AG10803 (cell line): ENCODE measurements around the gene IL17REL.

Experiments
- DNase-seq: peaks from one replicate; pipeline ENCODE4 v3.0.0; 2010; ENCODE audit warnings: low read depth
- H3K4me3 ChIP-seq: 2 replicates; pipeline ENCODE4 v1.5.1; 2011; ENCODE audit warnings: mild to moderate bottlenecking, low read length, control low read depth
- TF ChIP-seq, protein P1 (sequence below): conservative IDR thresholded peaks from 2 replicates; pipeline ENCODE4 v1.5.1; 2011; ENCODE audit warnings: mild to moderate bottlenecking, low read length, control low read depth, inconsistent platforms

Gene IL17REL

DNA sequence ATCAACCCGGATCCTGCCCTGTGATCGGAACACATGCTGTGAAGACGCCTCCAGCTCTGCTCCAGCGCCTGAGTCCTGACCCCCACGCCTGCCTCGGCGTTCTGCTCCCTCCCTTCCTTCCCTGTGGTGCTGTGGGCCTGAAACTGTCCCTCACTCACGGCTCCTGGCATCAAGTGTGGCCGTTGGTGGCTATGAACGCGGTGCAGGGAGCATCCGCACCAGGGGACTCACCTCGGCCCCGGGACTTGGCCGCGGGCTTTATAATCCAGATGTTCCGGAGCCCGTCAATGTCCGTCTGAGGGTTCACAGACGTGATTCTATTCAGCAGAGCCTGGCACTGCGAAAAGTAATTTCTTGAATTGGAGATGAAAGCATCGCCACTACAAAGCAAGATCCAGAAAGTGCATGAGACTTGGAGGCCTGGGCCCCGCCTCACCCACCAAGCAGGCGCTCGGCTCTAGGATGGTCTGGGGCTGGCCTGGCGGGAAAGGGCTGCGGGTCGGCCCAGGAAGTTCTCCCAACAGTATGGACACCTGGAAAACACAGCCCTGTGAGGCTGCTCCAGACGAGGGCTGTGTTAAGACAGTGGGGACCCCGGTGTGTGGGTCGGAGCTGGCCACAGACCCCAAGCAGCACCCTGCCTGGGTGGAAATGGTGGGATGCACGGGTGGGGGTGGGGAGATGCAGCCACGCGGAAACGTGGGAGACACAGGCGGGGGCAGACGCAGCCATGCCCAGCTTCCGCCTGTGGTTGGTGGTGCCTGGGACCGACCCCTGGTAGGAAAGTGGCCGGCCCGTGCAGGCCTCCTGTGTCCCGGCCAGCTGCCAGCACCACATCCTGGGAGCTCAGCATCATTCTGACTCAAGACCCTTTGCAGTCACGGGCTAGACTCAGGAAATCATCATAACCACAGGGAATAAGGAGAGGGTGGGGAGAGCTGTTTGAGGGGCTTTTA, 21.8 kb upstream of the IL17REL start:
- no peak for DNase-seq
- H3K4me3 ChIP-seq = no peak overlapping the region
- TF ChIP-seq, protein P1, sequence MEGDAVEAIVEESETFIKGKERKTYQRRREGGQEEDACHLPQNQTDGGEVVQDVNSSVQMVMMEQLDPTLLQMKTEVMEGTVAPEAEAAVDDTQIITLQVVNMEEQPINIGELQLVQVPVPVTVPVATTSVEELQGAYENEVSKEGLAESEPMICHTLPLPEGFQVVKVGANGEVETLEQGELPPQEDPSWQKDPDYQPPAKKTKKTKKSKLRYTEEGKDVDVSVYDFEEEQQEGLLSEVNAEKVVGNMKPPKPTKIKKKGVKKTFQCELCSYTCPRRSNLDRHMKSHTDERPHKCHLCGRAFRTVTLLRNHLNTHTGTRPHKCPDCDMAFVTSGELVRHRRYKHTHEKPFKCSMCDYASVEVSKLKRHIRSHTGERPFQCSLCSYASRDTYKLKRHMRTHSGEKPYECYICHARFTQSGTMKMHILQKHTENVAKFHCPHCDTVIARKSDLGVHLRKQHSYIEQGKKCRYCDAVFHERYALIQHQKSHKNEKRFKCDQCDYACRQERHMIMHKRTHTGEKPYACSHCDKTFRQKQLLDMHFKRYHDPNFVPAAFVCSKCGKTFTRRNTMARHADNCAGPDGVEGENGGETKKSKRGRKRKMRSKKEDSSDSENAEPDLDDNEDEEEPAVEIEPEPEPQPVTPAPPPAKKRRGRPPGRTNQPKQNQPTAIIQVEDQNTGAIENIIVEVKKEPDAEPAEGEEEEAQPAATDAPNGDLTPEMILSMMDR = no peak

DNA sequence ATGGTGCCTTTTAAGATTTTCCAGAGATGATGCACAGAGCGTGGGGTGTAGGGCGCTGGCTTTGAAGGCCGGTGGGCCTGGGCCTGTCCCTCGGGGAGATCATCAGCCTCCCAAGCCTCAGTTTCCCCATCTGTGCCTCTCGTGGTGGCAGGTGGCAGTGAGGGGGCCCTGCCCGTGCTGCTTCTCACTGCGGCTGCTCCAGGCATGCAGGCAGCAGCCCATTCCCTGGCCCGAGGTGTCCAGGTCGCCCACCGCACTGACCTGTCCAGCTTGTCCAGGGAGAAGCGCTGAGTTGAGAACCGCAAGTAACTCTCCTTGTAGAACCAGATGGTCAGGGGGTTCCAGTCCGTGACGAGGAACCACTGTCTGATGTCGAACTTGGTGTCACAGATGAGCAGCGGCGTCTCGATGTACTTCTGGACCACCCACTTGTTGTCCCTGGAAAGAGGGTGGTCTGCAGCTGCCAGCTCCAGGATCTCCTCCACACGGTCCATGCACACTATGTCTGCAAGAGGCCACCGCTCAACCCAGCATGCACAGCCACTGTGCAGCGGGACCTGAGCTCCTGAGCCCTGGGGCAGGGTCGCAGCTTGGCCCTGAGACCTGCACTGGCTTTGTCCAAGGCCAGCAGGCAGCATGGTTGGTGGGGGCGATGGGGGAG, 20.5 kb upstream of the IL17REL start:
- no peak overlapping the region for H3K4me3 ChIP-seq
- DNase-seq = no peak
- TF ChIP-seq, protein P1 = no peak

DNA sequence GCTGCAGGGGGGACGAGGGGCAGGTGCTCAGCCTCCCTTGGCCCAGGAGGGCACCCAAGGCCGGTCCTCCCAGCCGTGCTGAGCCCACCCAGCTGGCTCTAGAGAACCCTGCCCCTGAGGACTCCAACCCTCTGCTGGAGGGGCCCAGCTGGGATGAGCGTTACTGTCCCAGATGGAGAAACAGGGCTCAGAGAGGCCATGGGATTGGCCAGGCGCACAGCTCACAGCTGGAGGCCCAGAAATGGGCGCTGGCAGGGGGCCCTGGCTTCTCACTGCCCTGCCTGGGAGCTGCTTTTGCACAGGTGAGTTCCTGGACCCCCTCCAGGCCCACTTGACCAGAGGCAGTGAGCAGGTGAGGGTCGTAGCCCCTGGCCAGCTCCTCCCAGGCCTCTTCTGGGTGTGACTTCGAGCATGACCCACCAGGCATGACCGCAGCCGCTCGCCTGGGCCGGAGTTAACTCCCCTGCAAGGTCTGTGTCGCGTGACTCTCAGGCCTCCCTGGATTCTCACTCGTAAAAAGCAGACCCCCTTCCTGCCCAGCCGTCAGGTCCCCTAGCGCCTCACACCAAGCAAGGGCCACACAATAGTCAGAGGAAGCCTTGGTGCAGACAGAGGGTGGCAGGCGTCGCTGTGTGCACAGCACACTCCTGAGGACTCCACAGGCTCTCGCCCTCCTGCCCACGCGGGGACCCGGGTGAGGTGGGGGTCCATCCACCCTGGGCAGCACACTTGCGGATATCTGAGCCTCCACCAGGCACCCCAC, 19.7 kb upstream of the IL17REL start:
- H3K4me3 ChIP-seq = no peak overlapping the region
- DNase-seq = no peak
- TF ChIP-seq, protein P1 = no peak

DNA sequence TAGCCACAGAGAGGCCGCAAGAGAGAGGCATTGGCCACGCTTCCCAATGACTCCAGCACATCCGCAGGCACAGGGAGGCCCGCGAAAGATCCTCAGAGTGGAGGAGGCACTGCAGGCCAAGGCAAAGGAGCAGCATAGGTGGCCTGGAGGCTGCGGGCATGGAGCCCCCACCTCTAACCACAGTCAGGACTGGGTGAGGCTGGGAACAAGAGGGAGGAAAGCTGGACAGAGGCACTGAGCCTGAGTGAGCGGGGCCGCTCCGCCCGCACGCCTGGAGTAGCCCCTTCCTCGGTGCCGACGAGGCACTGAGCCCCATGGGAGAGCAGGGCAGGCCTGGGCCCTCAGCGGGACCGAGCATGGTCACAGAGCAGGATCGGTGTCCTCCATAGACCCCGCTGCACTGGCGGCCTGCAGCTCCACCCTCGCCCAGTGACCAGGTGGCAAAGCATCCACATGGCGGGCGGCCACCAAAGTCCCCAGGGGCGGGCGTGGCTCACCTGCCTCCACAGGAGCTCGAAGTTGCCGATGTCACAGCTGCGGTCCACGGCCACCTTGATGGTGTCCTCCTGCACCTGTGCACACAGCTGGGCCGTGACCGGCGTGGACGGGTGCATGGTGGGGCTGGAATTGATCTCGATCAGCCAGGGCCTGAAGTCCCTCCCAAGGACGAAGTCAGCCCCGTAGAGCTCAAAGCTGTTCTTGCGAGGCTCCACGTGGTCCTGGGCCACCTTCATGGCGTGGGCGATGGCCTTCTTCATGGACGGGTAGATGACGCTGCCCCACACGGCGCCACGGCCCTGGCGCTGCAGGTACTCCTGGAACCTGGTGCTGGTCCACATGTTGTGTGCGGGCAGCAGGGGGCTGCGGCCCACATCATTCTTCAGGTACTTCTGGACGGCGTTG, 18.9 kb upstream of the IL17REL start:
- no peak overlapping the region for H3K4me3 ChIP-seq
- TF ChIP-seq, protein P1 = no peak
- no peak for DNase-seq

DNA sequence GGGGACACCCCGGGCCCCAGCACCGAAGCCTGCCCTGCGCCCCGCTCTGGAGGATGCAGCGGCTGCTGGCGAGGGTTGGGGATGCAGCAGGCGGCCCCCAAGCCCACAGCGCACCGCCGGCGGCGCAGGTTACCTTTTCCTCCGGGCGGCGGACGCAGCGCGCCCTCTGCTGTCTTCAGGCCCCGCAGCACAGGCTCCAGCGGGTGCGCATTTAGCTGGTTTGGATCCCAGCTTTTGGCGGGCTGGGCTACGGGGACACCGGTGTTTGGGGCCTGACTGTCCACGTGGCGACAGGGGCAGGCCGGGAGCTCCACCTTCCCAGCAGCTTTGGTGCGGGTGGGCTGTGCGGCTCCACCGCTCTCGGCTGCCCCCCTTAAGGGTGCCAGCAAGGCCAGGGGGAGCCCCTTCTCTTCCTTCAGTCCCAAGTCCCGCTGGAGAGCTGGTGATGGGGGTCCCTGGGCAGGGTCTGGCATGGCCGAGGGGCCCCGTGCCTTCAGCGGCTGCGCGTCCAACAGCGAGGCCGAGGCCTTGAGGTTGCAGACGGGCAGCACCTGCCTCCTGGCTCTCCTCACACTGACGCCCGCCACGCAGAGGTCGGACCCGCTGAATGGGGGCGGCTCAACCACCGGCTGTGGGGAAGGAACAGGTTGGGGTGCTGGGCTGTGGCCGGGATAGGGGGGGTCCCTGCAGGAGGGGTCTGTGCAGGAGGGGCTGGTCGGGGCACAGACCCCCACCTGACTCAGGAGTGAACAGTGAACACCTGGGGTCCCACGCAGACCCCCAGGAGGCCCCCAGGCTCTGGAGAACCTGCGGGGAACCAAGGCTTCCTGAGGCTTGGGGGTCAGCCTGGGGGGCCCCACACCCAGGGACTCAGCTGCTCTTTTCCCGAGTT, 18.0 kb upstream of the IL17REL start:
- peak; percentile 52 for DNase-seq
- no peak overlapping the region for H3K4me3 ChIP-seq

More for the DNA sequence above, 18.0 kb upstream of the IL17REL start:
- TF ChIP-seq, protein P1 = peak; percentile 71
